ENCODE results near the gene HSD17B1.

GRCh38 chr17:42553866-42554249 is 1.1 kb downstream of the HSD17B1 start:
- no peak for TF ChIP-seq CTCF (IDR thresholded peaks at IDR 0.05)
- no peak for TF ChIP-seq POLR2A (IDR thresholded peaks at IDR 0.05)

All from upper lobe of left lung (tissue), 4 donors.